Fibroblast of skin of right biceps (primary cell): ENCODE results near the gene COPE.
"Not testable (repeated sequence)": the region's sequence is repeated elsewhere in the genome, so short reads cannot be mapped to it uniquely, and the experiment has no call there.

Experiments used
- DNase-seq: peaks from one replicate; pipeline ENCODE4 v3.0.0-alpha.2; 2013

Gene COPE

DNA sequence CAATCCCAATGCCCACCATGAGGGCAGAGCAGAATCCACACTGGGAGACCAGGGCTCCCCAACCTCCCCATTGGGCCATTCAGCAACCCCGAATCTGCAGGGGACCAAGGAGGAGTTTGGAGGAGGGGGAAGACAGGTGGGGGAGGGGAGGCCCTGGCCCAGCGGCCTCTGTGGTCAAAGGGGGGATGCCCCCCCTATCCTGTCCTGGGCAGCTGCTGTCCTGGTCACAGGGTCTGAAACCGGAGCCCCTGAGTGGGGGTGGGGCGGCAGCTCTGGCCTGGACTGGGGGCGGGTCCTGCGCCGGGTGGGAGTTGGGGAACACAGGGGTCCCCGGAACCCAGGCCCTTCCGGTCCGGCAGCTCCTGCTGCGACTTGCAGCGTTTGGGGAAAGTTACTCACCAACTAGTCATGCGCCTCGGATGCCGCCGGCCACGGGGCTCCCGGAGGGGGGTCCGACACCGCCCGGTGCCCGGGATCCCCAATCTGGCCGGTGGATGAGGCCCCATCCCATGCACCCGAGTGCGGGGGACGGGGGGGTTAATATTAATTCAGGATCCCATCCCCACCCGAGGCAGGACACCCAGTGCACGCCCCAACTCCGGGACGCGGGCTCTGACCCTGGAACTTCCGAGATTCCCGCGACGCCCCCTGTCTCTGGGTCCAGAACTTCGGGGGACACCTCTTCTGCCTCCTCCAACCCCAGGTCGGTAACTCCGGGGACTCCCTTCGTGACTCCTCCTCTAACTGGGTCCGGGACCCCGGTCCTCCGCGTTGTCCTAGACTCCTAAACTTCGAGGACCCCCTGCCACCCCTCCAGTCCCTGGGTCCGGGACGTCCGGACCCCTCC is 21.0 kb upstream of the COPE start:
- peak; percentile 64 for DNase-seq

DNA sequence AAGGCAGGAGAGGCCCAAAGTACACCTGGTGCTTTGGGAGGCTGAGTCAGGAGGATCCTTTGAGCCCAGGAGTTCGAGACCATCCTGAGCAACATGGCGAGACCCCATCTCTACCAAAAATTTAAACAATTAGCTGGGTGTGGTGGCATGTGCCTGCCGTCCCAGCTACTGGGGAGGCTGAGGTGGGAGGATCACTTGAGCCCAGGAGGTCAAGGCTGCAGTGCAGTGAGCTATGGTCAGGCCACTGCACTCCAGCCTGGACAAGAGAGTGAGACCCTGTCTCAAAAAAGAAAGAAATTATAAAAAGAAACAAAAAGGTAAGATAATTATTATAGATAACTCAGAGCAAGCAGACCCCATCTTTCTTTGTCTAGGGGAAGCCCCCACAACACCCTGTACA is 20.0 kb upstream of the COPE start:
- no peak for DNase-seq

DNA sequence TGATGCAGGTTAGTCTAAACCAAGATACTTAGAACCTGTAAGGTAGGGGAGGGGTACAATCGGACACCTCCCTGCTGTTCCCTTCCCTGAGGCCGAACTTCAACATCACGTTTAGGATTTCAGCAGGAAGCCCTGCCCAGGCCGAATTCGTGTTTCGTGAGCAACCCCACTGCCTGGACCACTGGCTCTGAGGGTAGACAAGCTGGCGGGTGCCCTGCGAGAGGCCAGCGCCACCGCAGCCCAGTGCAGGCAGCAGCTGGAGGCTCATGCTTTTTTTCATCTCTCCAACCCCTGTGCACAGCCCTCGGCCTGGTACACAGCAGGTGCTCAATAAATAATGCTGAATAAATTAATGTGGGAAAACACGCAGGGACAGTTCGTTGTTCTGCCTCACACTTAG is 14.1 kb upstream of the COPE start:
- no peak for DNase-seq

- peak; percentile 50 for DNase-seq
Measured at GRCh38 chr19:18932216-18932841, 13.1 kb upstream of the COPE start.

GRCh38 chr19:18931316-18932162 is 12.4 kb upstream of the COPE start:
- no peak for DNase-seq

GRCh38 chr19:18929311-18929710 is 10.1 kb upstream of the COPE start:
- no peak for DNase-seq

- no peak for DNase-seq
Measured at GRCh38 chr19:18928018-18928805, 9.0 kb upstream of the COPE start.

GRCh38 chr19:18924684-18925213 is 5.6 kb upstream of the COPE start:
- no peak for DNase-seq

- DNase-seq = no peak
Measured at GRCh38 chr19:18922228-18922985, 3.2 kb upstream of the COPE start.

GRCh38 chr19:18921593-18921992 is 2.4 kb upstream of the COPE start:
- DNase-seq = no peak

DNA sequence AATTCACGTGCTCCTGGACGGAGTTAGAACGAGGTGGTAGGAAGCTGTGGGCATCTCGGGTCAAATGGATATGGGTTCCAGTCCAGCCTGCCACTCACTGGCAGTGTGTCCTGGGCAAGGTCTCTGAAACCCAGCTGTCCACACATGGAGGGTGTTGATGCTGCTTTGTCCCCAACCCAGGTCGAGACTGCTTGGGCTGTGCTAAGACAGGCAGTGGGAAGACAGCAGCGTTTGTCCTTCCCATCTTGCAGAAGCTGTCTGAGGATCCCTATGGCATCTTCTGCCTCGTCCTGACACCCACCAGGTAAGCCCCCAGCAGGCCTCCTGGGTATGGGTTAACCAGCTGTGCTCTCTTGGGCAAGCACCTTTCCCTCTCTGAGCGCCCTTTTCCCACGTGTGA is 1.2 kb upstream of the COPE start:
- DNase-seq = no peak

- no peak for DNase-seq
Measured at GRCh38 chr19:18919900-18920214, 670 bp upstream of the COPE start.

- DNase-seq = not testable (repeated sequence)
Measured at GRCh38 chr19:18917593-18917992, 1.6 kb downstream of the COPE start.

DNA sequence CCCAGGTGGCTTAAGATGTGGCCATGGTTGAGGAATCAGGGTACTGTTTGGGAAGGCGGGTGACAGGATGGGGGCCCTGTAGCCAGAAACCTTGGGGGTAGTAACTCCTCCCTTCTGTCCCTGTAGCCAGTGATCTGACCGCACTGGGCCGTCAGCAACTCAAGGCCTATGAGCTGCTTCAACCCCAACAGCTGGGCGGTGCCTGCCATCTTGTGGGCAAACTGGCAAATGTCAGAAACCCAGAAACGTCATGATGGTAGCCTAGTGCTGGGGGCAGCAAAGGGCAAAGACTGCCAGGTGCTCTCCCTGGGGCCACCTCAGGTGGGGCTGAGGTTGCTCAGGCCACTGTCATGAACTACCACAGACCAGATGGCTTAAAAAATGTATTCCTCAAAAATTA is 3.5 kb downstream of the COPE start:
- DNase-seq = peak; percentile 21

DNA sequence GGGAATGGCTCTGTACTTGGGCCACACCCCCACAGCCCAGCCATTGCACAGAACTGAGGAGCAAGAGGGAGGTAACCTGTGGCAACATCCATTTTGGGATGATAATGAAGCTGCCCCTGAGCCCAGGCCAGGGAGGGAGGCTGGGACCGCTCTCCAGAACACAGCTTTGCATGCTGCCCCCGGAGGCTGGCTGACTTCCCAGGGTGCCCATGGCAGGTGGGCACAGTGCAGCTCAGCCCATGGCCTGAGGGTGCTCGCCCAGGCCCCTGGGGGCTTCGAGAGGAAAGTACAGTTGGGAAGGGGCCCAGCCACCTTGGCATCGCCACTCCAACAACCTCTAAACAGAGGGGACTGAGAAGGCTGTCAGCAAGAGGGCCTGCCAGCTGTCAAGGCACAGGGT is 5.7 kb downstream of the COPE start:
- no peak for DNase-seq

DNA sequence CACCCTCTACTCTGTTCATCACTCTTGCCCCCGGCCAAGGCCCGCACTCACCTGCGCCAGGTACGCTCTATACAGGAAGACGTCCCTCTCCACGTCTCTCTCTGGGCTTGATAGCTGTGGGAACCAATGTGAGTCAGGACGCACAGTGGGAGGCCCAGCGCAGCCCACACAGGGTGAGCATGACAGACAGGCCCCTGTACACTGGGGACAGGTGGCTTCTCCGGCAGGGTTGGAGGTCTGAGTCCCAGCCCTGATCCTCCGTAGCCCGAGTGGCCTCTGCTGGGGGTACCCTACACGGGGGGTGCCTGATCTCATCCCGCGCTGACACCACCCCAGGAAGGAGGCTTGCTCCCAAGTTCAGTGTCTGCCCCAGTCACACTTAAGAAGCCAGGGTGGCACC is 6.3 kb downstream of the COPE start:
- DNase-seq = no peak

DNA sequence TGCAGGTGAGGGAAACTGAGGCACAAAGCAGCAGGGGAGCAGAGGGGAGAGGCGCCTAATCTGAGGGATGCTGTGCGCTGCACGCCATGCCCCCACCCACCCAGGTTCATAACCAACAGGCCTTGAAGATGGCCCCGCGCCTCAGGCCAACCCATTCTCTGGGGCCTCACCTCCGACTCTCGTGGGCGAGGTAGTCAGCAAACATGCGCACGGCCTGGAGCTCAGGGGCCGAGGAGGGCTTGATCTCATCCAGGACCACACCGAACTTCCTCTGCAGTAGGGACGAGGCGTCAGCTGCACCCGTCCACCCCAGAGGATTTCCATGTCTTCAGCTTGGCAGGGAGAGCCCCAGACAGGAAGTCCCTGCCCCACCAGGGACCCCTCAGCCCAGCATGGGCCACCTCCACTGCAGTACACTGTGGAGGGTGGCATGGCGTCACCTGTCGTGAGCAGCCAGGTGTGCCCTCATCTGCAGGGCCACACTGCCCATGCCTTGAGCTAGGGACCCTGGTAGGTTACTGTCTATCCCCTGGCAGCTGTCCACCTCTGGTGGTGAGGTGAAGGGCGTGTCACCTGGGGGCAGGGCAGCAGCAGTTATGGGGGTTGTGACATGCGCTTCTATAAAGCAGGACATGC is 8.3 kb downstream of the COPE start:
- no peak for DNase-seq

GRCh38 chr19:18910010-18910409 is 9.2 kb downstream of the COPE start:
- DNase-seq = no peak

DNA sequence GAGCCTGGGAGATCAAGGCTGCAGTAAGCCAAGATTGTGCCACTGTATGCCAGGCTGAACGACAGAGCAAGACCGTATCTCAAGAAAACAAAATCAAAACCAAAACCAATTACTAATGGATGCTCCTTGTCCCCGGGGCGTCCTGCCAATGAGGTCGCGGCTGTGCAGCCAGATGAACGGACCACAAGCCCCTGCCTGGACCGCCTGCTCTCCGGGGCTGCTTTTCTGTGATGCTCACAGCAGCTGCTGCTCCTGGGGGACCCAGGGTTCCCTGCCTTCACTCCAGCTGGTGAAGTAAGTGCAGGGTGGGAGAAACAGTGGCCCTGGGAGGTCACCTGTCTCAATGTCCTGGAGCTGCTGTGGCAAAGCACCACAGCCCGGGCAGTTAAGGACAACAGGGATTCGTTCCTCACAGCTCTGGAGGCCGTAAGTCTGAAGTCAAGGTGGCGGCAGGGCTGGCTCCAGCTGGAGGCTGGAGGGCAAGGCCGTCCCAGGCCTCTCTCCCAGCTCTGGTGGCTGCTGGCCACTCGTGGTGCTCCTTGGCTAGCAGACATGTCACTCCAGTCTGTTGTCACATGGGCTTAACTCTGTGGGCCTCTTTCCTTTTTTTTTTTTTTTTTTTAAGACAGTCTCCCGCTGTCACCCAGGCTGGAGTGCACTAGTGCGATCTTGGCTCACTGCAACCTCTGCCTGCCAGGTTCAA is 10.1 kb downstream of the COPE start:
- DNase-seq = no peak

- DNase-seq = no peak
Measured at GRCh38 chr19:18906605-18907519, 12.3 kb downstream of the COPE start.
